ENCODE measurements around the gene DGCR2.
"Not testable (repeated sequence)": the region's sequence is repeated elsewhere in the genome, so short reads cannot be mapped to it uniquely, and the experiment has no call there.

Gene DGCR2

DNA sequence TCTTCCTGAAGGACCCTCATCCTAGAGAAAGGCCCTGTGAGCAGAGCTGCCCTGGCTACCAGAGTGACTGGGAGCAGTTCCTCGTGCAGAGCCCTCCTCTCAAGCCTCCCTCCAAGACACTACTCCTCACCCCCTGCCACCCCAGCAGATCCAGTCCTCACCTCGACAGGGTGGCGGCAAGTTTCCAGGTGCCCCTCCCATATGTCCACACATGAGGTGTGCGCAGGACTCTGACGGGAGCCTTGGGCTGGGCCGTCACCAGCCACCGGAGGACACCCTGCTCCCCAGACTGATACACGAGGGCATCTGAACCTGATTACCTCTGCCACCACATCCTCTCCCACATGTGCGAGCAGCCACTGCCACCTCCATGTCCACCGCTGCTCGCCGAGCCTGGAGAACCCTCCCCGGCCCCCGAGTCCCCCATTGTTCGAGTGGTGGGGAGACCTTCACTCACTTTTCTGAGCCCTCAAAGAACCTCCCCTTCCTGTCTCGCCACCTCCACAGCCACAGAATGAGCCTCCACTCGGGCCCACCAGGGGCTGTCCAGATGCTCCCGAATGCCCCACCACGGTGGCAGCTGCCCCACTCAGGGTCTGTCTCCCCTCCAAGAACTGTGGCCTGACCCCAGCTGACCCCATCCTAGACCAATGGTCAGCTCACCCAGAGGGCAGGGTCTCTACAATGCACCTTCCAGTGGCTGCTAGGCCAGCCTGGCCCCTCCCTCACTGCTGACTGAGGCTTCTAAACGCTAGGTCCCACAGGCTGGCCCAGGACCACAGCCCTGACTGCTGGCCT, 62.5 kb downstream of the DGCR2 start:
- DNase-seq (ENCODE audit: low spot score): no peak

DNA sequence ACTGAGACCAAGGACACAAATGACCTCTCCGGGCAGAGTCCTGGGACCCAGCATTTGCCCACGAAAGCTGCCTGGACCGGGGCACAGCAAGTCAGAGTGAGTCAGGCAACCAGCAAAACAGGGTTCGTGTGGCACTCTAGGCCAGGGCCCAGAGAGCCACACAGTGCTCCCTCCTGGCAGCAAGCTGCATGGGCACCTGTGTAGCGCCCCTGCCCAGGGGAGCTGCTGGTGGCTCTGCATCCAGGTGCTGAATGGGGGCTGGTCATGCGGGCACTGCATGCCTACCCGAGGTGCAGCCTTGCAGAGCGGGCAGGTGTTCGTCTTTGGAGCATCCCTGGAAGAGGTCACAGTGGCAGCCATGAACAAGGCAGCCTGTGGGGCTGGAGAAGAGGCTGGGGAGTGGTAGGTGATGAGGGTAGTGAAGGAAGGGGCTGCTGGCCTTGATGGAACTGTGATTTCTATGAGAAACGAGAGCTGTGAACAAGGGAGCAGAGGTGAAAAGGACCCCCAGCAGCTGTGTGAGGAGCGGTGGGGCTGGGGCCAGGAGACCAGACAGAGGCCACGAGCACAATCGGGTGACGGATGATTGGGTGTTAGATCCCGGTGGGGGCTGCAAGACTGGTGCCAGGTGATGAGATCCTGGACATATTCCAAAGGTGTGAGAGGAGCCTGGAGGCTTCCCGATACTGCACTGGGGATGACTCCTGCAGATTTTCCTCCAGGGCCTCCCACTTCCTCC, 63.3 kb downstream of the DGCR2 start:
- DNase-seq (ENCODE audit: low spot score): no peak

DNA sequence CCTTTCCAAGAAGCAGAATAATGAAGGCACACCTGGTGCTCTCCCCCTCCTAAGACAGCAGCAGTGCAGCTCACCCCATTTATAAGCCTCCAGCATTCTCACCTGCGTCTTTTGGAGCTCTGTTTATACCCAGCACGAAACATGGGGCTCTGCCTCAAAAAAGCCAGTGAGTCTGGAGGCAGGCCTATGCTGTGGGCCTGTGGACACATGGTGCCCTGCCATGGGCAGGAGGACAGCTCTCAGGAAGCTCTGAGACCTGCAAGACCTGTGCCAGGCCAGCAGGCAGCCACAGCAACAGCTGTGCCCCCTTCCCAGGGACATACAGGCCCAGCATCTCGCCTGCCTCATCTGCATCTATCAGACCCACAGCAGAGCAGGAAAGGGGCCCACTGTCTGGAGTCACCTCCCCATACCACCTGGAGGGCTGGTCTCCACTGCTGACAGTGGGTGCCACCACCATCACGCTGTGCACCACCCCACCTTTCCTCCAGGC, 64.2 kb downstream of the DGCR2 start:
- no peak for DNase-seq (ENCODE audit: low spot score)

DNA sequence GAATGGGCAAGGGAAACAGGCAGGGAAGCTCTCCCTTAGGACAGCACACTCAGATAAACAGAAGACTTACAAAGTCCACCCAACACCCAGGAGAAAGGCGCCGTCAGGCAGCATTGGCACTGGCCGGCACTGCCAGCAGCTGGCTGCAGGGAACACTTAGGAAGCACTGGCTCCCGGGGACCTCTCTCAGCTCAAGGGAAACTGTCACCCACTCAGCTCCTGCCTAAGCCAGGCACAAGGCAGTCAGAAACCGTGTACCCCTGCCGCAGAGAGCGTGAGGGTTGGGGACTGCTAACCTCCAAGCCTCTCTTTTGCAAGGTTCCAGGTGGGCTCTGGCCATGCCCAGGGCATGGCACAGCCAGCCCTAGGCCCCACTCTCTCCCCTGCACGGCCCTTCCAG, 64.7 kb downstream of the DGCR2 start:
- DNase-seq (ENCODE audit: low spot score): no peak

DNA sequence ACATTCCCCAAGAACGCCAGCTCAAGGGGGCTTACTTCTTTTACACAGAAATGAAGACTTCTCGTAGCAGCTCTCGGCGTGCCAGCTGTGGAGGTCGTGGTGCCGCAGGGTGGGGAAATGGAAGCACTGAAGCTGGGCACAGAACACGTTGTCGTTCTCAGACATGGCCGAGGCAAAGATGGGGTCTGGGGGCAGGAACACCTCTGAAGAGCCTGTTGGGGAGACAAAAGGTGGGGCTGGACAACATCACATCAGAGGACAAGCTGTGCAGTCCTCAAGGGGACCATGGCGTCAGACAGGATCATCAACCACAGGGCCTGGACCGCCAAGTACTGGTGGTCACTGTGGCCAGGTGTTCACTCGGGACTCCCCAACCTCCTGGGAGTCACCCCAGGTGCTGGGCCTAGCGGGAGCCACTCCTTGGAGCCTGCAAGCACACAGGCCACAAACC, 65.2 kb downstream of the DGCR2 start:
- DNase-seq (ENCODE audit: low spot score): no peak

DNA sequence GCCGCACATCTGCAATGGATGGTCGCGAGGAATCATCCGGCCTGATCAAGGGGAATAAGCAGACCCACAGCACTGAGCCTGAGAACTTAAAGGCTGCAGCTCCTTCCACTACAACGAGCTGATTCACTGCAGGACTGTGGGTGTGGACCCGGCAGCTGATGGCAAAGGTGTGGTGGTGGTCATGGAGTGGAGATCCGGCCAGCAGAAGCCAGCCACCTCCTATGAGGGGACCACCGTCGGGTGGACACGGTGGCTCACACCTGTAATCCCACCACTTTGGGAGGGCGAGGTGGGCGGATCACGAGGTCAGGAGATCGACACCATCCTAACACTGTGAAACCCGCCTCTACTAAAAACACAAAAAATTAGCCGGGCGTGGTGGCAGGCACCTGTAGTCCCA, 66.4 kb downstream of the DGCR2 start:
- DNase-seq (ENCODE audit: low spot score): no peak

DNA sequence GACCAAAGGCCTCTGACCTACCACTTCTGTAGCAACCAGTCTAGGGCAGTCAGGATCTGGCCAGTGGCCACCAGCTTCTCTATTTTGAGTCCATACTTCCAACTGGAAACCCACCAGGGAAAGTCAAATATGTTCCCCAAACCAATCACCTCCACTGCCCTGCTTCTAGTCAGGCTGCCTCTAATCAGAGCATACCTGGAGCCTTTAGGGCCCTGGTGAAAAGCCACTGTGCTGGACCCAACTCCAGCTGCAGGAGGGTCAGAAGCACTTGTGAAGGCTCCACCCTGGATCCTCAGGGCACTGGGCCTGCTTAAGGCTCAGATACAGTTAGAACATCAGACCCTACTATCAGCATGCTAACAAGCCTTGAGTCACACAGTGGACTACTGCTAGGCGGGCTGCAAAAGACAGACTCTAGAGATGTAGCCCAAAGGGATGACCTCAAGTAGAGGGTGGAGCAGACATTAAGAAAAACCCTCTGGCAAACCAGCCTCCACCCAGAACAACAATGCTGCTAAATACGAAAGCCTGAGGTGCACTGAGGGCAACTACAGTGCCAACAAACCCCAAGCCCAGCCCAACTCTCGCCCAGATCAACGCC, 69.2 kb downstream of the DGCR2 start:
- no peak for DNase-seq (ENCODE audit: low spot score)

DNA sequence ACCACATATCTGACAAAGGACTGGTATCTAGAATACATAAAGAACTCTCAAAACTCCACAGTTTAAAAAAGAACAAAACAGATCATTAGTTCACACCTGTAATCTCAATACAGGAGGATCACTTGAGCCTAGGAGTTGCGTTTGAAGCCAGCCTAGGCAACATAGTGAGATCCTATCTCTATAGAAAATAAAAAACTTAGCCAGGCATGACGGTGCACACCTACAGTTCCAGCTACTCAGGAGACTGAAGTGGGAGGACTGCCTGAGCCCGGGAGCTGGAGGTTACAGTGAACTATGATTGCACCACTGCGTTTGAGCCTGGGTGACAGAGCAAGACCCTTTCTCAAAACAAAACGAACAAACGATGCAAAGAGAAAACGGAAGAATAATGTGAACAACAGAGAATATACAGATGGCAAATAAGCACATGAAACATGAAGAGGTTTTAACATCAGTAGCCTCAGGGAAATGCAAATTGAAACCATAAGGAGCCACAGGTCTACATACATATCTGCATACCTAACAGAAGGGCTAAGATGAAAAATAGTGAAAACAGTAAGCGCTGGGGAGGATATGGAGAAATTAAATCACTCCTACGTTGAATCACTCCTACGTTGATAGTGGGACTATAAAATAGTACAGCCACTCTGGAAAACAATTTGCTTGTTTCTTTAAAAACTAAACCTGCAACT, 70.7 kb downstream of the DGCR2 start:
- DNase-seq (ENCODE audit: low spot score): no peak

DNA sequence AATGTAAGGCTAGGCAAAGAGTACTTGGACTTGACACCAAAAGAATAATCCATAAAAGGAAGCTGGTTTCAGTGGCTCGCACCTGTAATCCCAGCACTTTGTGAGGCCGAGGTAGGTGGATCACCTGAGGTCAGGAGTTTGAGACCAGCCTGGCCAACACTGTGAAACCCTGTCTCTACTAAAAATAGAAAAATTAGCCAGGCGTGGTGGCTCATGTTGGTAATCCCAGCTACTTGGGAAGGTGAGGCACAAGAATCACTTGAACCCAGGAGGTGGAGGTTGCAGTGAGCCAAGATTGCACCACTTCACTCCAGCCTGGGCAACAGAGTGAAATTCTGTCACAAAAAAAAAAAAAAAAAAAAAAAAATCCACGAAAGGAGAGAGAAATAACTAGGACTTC, 71.4 kb downstream of the DGCR2 start:
- DNase-seq (ENCODE audit: low spot score): not testable (repeated sequence)

DNA sequence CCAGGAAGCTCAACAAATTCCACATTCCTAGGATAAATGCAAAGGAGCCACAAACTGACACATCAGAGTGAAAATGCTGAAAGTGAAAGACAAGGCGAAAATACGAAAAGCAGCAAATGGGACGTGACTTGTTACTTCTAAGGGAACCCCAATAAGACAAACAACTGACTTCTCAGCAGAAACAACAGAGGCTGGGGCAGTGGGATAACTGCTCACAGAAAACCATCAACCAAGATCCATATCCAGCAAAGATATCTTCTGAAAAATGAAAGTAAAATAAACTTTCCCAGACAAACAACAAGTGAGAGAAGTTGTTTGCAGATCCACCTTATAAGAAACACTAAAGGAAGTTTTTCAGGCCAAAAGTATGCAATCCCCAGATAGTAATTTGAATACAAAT, 72.1 kb downstream of the DGCR2 start:
- no peak for DNase-seq (ENCODE audit: low spot score)

DNA sequence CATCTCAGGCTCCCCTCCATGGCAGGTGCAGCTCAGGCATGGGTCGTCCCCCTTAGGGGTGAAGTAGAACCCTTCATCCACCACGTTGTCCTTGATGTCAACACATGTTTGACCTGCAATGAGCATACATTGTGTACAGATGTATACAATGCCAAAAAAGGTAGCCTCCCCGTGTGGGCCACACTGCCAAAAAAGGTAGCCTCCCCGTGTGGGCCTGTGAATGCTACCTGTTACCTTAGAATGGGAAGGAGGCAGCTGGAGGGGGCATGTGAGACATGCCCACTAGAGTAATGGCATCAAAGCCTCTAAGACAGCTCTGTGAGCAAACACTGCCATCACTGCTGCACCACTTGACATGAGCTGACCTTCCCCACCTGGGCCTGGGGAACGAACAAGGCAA, 73.7 kb downstream of the DGCR2 start:
- no peak for DNase-seq (ENCODE audit: low spot score)

DNA sequence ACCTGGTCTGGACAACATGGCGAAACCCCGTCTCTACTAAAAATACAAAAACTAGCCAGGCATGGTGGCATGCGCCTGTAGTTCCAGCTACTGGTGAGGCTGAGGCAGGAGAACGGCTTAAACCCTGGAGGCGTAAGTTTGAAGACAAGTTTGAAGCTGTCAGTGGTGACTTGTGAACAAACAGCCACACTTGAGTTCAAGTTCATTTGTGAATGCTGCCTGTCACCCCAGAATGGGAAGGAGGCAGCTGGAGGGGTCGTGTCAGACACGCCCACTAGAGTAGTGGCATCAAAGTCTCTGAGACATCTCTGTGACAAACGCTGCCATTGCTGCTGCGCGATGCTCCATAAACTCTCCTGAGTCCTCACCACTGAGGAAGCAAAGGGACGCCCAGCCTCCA, 74.2 kb downstream of the DGCR2 start:
- no peak for DNase-seq (ENCODE audit: low spot score)

DNA sequence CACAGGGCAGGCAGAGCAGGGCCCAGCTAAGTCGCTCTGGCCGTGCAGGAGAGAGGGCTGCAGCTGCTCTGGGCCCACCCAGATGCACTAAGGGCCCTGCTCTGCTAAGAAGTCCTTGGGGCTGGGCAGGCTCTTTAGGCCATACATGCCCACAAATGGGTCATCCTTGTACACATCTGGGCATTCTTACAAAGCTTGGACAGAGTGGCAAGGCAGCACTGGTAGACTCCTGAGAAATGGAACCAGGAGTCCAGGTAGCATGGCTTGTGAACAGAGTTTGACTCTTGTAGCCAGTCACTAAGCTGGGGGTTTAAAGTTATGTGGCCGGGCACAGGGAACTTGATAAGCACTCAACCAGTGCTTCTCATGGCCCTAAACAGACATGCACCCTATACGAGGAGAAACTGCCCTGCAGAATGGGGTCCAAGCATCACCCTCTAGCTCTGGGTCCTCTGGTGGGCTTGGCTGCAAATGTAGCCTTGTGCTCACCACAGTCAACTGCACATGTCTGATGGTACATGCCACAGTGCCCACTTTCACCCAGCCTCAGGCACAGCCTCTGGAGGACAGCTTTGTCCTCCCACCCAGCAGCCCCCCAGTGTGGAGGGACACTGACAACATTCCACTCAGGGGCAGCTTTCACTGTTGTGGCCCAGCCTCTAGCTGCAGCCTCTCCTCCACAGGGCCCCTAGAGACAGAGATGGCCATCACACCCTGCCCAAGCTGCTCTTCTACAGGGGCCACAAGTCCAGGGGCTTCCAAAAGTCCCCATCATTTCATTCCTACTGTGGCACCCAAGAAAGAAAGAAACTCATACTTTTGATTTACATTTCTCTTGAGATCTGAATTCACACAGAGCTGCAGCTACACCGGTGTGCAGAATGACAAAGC, 75.2 kb downstream of the DGCR2 start:
- no peak for DNase-seq (ENCODE audit: low spot score)

DNA sequence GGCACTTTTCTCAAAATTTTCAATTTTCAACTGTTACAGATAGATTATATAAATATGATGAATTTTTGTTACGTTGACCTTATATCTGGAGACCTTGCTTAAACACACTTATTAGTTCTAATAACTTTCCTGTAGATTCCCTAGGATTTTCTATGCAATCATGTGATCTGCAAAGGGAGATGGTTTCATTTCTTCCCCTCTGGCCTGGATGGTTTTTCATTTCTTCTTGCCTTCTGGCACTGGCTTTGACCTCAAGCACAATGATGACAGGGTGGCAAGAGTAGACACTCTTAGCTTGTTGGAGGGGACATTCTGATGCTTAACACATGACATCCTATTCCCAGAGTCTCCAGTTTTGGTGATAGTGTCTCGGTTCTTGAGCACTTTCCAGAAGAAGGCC, 75.9 kb downstream of the DGCR2 start:
- DNase-seq (ENCODE audit: low spot score): no peak

DNA sequence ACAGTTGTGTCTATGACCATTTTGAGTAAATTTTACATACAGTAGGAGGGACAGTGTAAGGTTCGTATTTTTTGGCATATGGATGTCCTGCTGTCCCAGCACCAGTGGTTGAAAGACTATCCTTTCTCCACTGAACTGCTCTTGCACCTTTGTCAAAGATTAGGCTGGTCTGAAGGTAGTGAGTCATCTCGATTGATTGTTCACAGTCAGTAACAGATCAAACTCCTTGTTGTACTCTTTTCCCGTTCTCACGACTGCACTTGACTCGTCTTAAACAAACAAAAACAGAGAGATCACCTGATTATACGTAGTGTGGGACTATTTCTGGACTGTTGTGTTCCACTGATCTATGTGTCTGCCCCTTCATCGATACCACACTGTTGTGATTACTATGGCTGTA, 77.1 kb downstream of the DGCR2 start:
- no peak for DNase-seq (ENCODE audit: low spot score)

DNA sequence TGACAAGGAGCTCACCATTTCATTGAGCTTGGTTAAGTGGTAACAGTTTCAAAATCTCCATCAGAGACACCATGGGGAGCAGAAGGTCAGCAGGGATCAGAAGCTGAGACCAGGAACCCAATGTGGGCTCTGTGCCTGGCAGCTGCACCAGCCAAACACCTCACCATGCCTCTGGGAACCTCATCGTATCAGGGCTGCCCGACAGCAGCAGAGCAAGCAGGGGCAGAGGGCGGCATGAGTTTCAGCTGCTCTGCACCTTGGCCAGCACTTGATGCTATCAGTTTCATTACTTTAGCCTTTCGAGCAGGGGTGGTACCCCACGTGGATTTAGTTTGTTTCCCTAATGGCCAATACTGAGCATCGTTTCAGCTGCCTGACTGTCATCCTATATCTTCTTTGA, 77.8 kb downstream of the DGCR2 start:
- DNase-seq (ENCODE audit: low spot score): no peak

DNA sequence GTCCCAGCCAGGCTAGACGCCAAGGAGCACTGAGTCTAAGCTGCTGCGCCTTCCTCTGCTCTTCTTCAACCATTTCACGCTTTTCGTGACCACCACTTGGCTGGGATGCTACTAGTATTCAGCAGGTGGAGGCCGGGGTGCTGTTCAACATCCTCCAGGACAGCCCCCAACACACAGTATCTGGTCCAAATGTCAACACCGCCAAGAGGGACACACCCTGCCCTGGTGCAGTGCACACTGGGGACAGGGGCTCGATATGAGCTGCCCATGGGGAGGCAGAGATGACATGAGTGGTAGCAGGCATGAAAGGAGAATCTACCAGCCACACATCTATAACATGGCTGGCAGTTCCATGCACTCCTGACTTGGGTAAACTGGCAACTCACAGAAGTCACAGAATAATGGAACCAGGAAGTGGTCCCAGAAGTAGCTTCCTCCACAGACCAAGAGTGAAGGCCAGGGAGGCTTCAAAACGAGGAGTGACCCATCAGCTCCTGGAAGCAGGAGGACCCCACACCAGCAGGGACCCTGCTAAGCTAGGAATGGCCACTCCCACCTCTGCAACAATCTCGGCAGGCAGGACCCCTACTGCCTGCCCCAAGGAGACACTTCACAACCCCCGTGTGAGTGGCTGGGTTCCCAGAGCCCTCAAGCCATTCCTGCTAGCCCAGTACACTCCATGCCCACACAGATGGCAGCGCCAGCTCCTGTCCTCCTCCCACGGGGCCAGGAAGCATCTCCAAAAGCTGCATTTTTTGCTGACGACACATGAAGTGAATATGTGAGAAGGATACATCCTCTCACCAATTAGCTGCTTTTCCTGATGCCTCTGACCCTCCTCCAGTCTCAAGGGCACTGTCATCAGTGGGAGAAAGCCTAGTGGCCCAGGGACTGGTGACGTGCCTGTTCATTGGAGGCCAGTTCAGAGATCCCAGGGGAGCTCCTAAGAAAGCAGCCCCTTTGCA, 78.8 kb downstream of the DGCR2 start:
- DNase-seq (ENCODE audit: low spot score): no peak

DNA sequence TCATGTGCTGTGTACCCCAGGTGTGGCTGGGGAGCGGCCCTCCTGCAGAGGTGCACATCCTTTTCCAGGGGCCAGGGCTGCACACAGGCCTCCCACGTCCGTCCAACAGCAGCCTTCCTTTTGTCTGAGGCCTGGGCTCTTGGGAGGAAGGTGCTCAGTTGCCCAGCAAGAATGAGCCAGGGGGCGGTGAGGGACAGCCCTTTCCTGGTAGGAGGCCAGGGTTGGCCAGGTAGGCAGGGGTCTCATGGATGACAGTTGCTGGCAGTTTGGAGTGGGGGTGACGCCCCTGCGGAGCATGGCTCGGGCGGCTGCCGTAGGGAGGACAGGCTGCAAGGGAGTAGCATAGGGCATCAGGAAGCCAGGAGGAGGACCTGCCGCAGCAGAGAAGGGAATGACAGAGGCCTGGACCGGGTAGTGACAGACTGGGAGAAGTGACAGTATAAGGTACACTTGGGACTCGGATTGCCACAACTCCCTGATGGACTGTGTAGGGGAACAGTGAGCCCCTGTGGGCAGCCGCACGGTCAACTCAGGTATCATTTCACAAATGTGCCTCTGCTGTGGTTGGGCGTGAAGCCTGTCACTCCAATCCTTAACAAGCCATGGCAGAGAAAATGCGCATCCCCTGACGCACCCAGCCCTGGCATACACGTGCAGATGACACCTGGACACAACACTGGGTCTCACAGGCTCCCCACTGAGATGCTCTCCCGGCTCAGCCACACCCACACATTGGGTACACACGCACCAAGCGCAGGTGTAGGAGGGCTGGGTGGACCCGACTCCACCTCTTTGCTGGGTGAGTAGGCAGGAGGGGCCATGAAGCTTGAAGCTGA, 79.7 kb downstream of the DGCR2 start:
- DNase-seq (ENCODE audit: low spot score): no peak

DNA sequence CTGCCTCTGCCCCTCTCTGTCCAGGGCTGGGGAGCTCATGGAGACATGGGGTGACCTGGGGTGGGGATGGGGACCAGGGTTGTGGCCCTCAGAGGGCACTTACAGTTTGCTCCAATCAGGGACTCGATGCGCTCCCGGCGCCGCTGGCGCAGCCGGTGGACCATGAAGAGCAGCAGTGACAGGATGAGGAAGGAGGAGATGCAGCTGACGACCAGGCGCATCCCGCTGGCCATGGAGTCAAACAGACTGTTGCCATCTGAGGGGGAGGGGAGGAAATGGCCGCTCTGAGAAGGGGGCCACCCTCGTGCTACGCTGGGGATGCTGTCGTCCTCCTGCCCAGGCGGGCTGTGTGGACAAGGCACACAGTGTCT, 80.5 kb downstream of the DGCR2 start:
- no peak for DNase-seq (ENCODE audit: low spot score)

Data from CD4-positive, alpha-beta T cell treated with Interleukin-6 at 100 ng/mL for 8 hours (primary cell).